ENCODE results near the gene CYB561.

The CYB561 gene

DNA sequence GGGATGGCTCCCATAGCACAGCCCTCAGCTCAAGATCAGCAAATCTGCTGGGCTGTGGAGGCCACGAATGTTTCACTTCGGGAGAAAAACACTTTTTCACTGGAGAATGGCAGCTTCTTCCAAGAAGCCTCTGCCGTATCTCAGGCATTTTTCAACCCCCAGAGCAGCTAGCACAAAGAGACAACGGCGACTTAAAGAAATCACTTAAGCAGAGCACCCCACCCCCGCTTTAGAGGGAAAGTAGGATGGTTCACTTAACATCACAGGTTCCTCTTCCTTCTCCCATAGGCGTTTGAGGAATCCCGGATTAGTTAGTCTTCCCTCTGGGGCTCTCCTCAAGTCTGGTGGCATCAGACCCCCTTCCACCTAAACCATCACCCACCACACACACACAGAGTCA is 27.6 kb downstream of the CYB561 start:
- no peak for DNase-seq (ENCODE audit: low read depth in 2 of 2, low spot score in 1 of 2)

DNA sequence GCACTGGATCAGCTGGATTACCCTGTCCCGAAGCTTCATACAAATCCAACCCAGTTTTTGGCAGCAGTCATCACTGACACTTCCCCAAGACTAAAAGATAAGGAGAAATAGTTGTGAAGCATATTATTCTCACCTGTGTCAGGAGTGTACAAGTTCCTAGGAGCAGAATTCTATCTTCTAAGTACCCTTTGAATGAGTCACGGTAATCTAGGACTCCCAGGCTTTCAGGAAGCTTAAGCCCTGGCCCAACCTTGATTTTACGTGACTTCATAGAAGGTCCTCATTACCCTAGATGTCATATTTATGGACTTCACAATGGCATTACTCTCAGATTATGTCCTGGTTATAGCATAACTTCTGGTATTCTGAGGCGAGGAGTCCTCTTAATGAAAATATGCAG is 31.9 kb downstream of the CYB561 start:
- DNase-seq (ENCODE audit: low read depth in 2 of 2, low spot score in 1 of 2), result no peak

DNA sequence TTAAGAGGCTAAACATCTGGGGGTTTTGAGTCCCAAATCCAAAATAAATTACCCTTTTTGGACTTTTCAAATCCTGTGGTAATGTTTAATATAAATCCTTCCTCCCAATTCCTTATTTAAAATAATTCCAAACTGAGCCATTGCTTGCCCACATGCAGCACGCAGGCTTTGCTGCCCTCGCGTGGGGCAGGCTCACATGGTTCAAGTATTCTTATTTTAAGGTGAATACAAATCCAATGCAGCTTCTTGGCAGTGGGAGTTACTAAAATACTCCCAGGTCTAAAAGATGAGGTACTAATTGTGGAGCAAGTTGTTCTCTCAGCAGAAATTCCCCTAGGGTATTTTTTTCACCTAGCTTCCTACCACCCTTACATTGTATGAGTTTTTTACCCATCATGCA is 33.0 kb downstream of the CYB561 start:
- no peak for DNase-seq (ENCODE audit: low read depth in 2 of 2, low spot score in 1 of 2)

DNA sequence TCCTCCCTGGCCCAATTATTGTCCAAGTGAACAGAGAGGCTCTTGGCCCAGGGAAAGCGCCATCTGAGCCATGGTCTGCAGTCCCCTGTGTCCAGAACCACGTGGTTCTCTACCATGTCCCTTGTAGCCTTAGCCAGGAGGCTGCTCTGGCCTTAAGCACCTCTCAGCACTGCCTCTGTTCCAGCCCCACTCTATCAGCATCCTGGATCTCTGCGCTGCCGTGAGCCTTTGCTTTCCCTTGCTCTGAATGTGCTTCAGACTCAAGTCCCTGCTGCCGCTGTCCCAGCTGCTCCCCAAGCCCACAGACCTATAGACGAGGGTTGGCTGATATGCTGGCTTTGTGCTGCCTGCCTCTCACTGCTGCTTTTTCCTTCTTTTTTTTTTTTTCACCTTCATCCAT is 33.9 kb downstream of the CYB561 start:
- DNase-seq (ENCODE audit: low read depth in 2 of 2, low spot score in 1 of 2), result no peak

DNA sequence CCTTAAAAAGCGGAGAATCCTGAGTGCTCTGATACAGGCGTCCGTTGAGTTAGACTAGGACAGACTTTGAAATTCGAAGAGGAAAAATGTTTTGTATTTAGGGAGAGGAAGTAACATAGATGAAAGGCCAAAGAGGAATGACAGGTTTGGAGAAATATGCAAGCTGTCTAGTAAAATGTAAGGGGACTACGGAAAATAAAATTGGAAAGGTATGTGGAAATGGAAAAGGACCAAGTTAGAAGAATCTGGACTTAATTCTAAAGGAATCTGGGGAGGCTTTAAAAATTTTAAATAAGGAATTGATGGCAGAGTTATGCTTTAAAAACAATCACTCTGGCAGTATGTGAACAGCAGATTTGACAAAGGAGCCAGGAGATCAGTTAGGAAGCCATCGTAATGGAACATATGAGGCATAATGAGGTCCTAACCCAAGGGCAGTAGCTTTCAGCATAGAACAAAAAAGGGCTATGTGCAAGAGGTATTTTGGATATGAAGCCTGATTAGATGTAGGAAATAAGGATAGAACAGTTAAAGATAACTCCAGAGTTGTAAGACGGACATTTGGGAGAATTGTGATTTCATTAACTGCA is 38.3 kb downstream of the CYB561 start:
- no peak for DNase-seq (ENCODE audit: low read depth in 2 of 2, low spot score in 1 of 2)

DNA sequence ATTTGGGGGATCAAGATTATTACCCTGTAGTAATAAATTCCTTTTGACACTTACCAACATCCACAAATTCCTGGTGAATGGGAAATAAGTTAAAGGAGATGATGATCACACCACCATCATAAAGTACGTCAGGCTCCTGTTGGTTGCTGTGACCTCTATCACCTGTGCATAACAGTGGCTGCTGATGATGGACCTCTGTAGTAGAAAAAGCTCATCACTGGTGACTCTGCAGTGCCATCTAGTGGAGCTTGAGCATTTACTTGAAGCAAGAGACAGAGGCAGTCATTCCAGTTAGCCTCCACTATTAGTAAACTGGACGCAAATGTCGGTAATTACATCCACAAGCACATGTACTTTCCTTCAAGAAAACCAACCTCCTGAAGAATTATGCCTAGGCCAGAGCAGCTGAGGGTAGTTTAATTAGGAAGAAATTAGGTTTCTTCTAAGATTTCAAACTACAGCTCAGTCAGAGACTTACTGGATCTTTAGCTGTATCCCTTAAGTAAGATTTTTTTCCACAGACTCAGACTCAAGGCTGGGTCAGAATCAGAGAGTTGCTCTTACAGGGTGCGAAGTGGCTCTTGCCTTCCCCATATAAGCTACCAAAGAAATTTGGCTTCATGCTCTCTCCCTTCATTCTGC is 39.3 kb downstream of the CYB561 start:
- DNase-seq (ENCODE audit: low read depth in 2 of 2, low spot score in 1 of 2), result peak; percentile 23 to 32

DNA sequence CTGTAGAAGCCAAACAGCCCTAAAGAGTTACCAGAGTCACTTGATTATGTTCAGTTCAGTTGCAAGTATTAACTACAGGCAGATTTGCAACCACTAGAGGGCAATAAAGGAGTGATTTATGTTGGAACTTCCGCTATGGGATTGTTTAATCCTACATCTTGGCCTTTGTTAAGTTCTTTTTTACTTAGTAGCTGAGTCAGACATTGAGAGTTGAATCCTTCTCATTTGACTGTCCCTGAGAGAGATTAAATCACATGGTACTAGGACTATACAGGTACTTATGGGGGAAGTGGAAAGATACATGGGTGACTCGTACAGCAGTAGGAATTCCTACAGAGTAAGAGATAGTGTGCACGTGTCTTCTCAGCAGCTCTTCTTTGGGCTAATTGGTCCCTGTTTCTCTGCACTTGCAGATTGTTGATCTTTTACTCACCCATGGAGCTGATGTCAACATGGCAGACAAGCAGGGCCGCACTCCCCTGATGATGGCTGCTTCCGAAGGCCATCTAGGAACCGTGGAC is 40.3 kb downstream of the CYB561 start:
- DNase-seq (ENCODE audit: low read depth in 2 of 2, low spot score in 1 of 2), result no peak

DNA sequence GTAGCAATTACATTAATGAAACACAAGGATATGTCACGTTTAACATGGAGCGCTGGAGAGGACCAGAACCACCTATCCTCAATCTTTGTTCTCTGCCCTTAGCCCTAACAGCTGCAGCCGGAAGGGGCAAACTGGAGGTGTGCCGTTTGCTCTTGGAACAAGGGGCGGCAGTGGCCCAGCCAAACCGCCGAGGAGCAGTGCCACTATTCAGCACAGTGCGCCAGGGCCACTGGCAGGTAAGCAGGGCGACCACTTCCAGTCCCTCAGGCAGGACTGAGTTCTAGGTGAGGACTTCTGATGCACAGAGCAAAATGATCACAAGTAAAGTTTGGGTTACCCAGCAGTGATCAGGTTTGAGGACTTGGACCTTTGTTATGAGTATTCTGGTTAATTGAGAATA is 41.1 kb downstream of the CYB561 start:
- DNase-seq (ENCODE audit: low read depth in 2 of 2, low spot score in 1 of 2), result no peak

DNA sequence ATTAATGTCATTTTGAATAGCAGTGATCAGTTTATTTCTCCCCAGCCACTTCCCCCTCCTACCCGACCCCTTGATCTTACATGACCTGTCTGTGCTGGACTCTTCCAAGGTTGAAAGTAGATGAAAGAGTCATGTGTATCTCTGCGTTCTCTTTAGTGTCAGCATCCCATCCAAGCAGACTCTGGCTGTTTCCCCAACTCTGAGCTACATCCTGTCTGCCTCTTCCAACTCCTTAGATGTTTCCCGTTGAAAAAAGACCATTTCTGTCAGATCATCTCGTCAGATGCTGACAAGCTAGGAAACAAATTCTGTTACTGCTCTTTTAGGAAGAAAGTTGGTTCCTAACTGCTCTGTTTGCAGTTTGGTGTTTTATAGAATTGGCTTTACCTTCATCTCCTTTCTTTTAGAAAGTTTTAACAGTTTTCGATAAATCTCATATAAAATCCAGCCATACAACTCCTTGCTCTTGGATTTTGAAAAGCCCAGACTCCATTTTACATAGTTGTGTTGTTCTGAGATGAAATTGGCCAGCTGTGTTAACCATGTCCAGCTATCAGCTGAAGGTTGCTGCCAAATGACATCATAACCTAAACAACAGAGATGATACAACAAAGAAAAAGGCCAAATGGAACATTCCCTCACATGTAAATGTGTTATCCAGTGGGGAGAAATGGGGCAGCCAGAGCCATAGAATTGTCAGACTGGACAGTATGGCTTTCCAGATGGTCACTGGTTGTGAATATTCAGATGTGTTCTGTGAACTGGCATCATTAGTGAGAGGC is 43.5 kb downstream of the CYB561 start:
- DNase-seq (ENCODE audit: low read depth in 2 of 2, low spot score in 1 of 2), result no peak

DNA sequence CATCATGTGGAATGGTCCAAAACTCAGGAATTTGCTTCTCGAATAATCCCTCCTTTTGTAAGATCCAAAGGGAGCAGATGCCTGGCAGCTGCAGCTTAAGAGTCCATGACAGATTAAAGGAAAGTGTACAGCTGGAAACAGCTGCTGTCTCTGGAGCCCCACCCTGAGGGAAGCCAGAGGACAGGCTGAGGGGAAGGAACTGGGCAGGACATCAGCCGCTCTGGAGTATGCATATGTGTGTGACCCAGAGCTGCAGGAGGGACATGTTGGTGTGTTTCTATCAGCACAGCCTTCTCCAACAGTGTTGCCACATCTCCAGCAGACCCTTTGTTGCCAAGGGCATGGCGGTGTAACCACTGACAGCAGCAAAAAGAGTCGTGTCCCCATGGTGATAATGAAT is 46.2 kb downstream of the CYB561 start:
- no peak for DNase-seq (ENCODE audit: low read depth in 2 of 2, low spot score in 1 of 2)

DNA sequence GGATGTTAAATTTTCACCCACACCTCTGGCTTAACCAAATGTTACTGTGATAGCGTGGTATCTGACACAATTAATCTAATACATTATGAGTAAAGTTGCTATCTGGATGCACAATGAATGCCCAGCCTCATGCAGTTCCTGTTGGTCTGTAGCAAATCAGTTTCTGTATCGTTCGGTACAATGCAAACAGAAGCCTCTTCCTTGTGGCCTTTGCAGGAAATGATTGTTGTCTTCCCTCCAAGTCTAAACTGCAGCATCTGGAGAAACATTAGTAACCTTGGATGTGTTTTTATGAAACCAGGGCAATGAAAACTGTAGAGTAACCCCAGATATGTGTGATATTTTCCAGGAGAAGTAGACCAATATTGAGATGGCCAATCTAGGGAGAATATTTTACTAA is 46.8 kb downstream of the CYB561 start:
- DNase-seq (ENCODE audit: low read depth in 2 of 2, low spot score in 1 of 2), result no peak

DNA sequence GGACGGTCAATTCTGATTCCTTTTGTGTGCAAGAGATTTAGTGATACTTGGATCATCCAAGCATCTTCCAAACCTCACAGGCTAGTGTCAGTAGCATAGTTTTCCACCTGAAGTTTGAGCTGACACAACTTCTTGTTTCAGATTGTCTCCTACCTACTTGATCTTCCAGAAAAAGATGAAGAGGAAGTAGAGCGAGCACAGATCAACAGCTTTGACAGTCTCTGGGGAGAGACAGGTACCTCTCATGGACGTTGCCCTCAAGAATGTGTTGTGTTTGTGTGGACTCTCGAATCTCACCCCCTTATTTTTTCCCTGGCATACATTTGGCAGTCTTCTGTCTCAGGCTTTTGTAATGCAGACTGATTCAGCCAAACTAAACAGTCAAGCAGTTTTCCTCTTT is 47.4 kb downstream of the CYB561 start:
- no peak for DNase-seq (ENCODE audit: low read depth in 2 of 2, low spot score in 1 of 2)

DNA sequence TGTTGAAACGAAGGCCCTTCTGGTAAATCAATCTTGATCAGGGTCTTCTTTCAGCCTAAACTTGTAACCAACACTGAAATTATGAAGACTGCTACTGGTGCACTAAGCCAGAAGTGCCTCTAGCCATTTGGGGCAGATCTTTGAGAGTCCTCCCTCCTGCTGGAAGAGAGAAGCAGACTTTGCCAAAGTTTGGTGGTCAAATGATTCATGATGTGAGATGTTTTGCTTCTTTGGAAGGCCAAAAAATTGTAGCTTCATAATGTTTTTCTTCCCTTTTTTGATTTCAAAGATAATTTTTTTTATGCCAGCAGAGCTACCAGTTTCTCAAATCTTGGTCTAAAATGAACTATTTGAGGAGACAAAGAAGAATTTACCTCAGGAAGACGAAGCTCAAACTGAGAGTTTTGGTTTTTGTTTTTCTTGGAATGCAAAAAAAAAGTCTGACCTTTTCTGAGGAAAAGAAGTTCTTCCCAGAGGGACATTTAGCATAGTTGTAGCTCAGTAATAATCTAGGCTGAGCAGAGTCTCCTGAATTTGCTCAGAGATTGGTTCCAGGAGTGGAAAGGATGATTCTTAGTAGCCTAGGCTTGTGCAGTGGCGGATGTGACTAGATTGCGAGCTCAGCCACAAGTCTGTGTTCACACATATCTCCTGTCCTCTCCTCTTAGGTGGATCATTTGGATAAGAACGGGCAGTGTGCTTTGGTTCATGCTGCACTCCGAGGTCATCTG is 50.9 kb downstream of the CYB561 start:
- DNase-seq (ENCODE audit: low read depth in 2 of 2, low spot score in 1 of 2), result no peak

DNA sequence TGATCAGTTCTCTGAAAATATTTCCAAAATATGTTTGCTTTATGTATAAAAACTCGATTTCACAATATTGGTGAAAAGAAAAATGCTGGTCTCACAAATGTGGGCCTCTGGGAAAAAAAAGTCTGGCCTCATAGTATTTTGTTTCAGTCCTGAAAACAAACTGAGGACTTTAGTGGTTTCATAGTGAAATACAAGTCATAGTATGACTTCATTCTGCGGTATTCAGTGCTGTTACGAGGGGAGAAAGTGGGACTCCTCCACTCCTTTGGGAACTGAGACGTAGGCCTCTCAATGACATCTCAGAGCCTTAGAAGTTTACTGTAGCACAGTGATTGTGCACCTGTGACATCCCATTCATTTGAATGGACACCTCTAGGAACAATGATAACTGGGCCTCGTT is 56.0 kb downstream of the CYB561 start:
- no peak for DNase-seq (ENCODE audit: low read depth in 2 of 2, low spot score in 1 of 2)

DNA sequence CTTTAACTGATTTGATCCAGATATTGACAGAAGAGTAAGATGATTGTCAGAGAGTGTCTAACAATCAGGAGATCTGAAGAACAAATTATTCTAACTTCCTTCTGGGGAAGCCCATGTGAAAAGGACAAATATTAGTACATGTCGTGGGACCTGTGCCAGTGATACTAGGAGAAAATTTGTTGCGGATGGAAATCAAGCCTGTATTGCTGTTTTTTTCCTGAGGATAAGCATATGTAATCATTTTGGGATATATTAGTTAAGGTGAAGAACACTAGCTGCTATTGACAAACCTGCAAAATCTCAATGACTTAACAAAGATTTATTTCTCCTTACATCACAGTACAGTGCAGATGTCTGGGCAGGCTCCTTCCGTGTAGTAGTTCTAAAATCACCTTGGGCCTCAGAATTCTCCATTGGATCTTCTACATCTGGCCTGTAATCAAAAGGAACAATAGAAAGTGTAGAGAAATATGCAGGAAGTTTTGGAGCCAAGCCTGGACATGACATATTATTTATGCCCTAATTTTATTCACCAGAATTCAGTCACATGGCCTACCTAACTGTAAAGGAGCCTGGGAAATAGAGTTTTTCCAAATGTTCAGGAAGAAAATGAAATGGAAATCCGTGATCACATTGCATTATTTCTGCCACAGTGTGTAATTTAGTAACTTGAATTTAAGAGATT is 58.3 kb downstream of the CYB561 start:
- no peak for DNase-seq (ENCODE audit: low read depth in 2 of 2, low spot score in 1 of 2)

DNA sequence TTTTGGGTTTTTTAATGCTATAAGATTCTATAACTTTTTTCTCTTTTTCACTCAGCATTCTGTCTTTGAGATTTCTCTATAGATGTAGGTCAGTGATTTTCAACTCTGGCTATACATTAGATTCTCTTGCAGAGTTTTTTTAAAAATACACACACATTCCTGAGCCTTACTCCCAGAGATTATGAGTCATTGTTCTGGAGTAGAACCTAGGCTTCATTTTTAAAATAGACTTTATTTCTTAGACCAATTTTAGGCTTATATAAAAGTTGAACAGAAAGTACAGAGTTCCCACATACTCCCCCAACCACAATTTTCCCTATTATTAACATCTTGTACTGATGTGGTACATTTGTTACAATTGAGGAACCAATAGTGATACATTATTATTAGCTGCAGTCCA is 63.3 kb downstream of the CYB561 start:
- no peak for DNase-seq (ENCODE audit: low read depth in 2 of 2, low spot score in 1 of 2)
